Naive thymus-derived CD4-positive, alpha-beta T cell (primary cell): Measurements from ENCODE around the gene ATF7. TPM values are rescaled to one million over a fixed set of nuclear protein-coding genes. Genes with fewer than 3 reads are reported as not detected.
A peak's percentile ranks its signal among the peaks of the same experiment; 100 is the strongest.

Experiments used
- ATAC-seq: fragments of 150-1000 bp; cut with Tn5 transposase; 2 replicates; pipeline ENCODE4 v1.10.0; 2021; ENCODE audit warnings: mild to moderate bottlenecking, moderate library complexity
- CTCF ChIA-PET: fragments of 350-600 bp; sonication (Branson Sonifier 250); formaldehyde crosslinking; loops from one replicate; lab custom pipeline; 2021; ENCODE audit warnings: antibody characterized with exemption; lab: Charles Lee
- POLR2A ChIA-PET: fragments of 350-600 bp; sonication (Branson Sonifier 250); formaldehyde crosslinking; loops from one replicate; lab custom pipeline; 2021; ENCODE audit warnings: antibody characterized with exemption, inconsistent platforms; lab: Charles Lee
- DNase-seq, 9 donors: peaks; one replicate each; pipeline versions ENCODE4 v3.0.0 to v3.0.0-alpha.2; 2020 to 2022; ENCODE audit warnings: mixed read lengths in 1 of 9
- H3K27ac ChIP-seq: one replicate; pipeline ENCODE4 v1.7.0; 2013; ENCODE audit warnings: mild to moderate bottlenecking, low read depth, low read length, moderate library complexity
- H3K27me3 ChIP-seq, 2 donors: one replicate each; pipeline ENCODE4 v1.7.0; 2013; ENCODE audit warnings: low read length in 2 of 2, mild to moderate bottlenecking in 2 of 2, moderate library complexity in 2 of 2; ENCODE audit not compliant: control insufficient read depth in 2 of 2, insufficient read depth in 2 of 2
- H3K36me3 ChIP-seq, 3 experiments: 1 replicate in 2 of 3; 2 replicates in 1 of 3; pipeline ENCODE4 v1.7.0; 2013; ENCODE audit warnings: low read length in 3 of 3, mild to moderate bottlenecking in 3 of 3, moderate library complexity in 1 of 3; ENCODE audit not compliant: insufficient read depth in 3 of 3, control insufficient read depth in 2 of 3
- H3K4me1 ChIP-seq, 2 donors: one replicate each; pipeline ENCODE4 v1.7.0; 2013; ENCODE audit warnings: low read length in 2 of 2, mild to moderate bottlenecking in 2 of 2, moderate library complexity in 1 of 2; ENCODE audit not compliant: control insufficient read depth in 2 of 2, insufficient read depth in 2 of 2
- H3K4me3 ChIP-seq: 2 replicates; pipeline ENCODE4 v1.7.0; 2013; ENCODE audit warnings: mild to moderate bottlenecking, low read length
- H3K9me3 ChIP-seq, 3 experiments: 1 replicate in 2 of 3; 2 replicates in 1 of 3; pipeline ENCODE4 v1.7.0; 2013; ENCODE audit warnings: low read length in 3 of 3; ENCODE audit not compliant: control insufficient read depth in 2 of 3
- H3K27ac Mint-ChIP-seq, 9 donors: one replicate each; pipeline ENCODE4 v1.8.0; 2020 to 2022; ENCODE audit warnings: mixed read lengths in 9 of 9, mild to moderate bottlenecking in 8 of 9, moderate library complexity in 5 of 9, inconsistent platforms in 2 of 9
- H3K27me3 Mint-ChIP-seq, 5 donors: one replicate each; pipeline ENCODE4 v1.8.0; 2021 to 2022; ENCODE audit warnings: mixed read lengths in 5 of 5, mild to moderate bottlenecking in 1 of 5
- H3K36me3 Mint-ChIP-seq, 5 donors: one replicate each; pipeline ENCODE4 v1.8.0; 2020 to 2022; ENCODE audit warnings: mixed read lengths in 5 of 5, mild to moderate bottlenecking in 3 of 5, inconsistent platforms in 1 of 5
- H3K4me1 Mint-ChIP-seq, 7 donors: one replicate each; pipeline ENCODE4 v1.8.0; 2020 to 2022; ENCODE audit warnings: mixed read lengths in 7 of 7, mild to moderate bottlenecking in 3 of 7, inconsistent platforms in 1 of 7
- H3K4me3 Mint-ChIP-seq, 10 donors: one replicate each; pipeline ENCODE4 v1.8.0; 2020 to 2022; ENCODE audit warnings: mild to moderate bottlenecking in 10 of 10, mixed read lengths in 10 of 10, moderate library complexity in 6 of 10, inconsistent platforms in 2 of 10
- H3K9me3 Mint-ChIP-seq, 11 donors: one replicate each; pipeline ENCODE4 v1.8.0; 2020 to 2022; ENCODE audit warnings: mixed read lengths in 11 of 11, mild to moderate bottlenecking in 4 of 11, inconsistent platforms in 1 of 11, moderate library complexity in 1 of 11
- intact Hi-C, 2 donors: fragments of 100-400 bp; cut with micrococcal nuclease; formaldehyde crosslinking; loops; one replicate each; pipeline ENCODE4 v1.15.1; 2023
- polyA plus RNA-seq, 2 donors: library from polyadenylated mRNA; unstranded; fragments of 300-500 nt; fragmentation: Illumina TruSeq; gene quantifications; one replicate each; pipeline ENCODE4 v1.2.3, GENCODE V29; 2021
- total RNA-seq, 6 experiments: library from RNA in 5 of 6; stranded (reverse) in 5 of 6; gene quantifications; 1 replicate in 5 of 6; 2 replicates in 1 of 6; pipeline ENCODE4 v1.2.3 and lab custom pipeline; 2021 to 2026

ATF7 gene
- total and polyA plus RNA-seq, 7 experiments from 2014 or later, result 14.5 to 39.5 (median 29.7) TPM

DNA sequence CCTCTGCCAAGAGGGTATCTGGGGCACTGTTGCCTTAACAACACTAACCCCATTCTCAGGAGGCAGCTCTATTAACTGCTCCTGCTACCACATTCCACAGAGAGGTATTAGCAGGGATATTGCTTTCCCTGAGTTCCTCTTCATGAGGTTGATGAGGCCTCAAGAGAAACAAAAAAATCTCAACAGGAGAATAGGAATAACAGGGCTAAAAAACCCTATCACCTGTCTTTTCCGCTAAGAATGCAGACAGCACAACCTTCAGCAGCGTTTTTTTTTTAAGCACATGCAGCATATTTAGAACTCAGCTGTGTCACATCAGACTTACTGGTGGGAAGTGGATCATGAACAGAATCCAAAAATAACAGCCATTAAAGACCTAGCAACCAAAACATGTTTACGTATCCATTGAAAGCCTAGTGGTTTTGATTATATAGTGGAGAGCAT lies 29.2 kb downstream of the ATF7 start:
- Mint-ChIP-seq H3K36me3 (peaks cover 3 to 38% (median 17%) of the 10 kb centered on the region in 5 donors), H3K9me3 (no peaks in the 10 kb centered on the region), H3K4me1 (peaks cover 0 to 29% (median 16%) of the 10 kb centered on the region in 7 donors), H3K4me3 (no peak overlapping the region), H3K27ac (no peak overlapping the region), H3K27me3 (no peaks in the 10 kb centered on the region)
- H3K9me3 ChIP-seq, result no peaks in the 10 kb centered on the region
- intact Hi-C loops, result no loop called here
- peaks cover 0 to 5% (median 4%) of the 10 kb centered on the region in 3 experiments for H3K36me3 ChIP-seq
- H3K4me1 ChIP-seq, result no peaks in the 10 kb centered on the region
- no peak overlapping the region for H3K4me3 ChIP-seq
- H3K27me3 ChIP-seq, result no peaks in the 10 kb centered on the region
- ChIA-PET CTCF (interaction anchor here (0.6 kb wide), 1 partner anchor 280 kb away, joined by 3 read pairs; no protein-coding TSS in a partner anchor), POLR2A (interaction anchor here (1.1 kb wide), 1 partner anchor 79 kb away, joined by 3 read pairs; the partner anchor contains the start of gene ATP5MC2)
- no peak for DNase-seq
- no peak overlapping the region for H3K27ac ChIP-seq
- no peak for ATAC-seq

DNA sequence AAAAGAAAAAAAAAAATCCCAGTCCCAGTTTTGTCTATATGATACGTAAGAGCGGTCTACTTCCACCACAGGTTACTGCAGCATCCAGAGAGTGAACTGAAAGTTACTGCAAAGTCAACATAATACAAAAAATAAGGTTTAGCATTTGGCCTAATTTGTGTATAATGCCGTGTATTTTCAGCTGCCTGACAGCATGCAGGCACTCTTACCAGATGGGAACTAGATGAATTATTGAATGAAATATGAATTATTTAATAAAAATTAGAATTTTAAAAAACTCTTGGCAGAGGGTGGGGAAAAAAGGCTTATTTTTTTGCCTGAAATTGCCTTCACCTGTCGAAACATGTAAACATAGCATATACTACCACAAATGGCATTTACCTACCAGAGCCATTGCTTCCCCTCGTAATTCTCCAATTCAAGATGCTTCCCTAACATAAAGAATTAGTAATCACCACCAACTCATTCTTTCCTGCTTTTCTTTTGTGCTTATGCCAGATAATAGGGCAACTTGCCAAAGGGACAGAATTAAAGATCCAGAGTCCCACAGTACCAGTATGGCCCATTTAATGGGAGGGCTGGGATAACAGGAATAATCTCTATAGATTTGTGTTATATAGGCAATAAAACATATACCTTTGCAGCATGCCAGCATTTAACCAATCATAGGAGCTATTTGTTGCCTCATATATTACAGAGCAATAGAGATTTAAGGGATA lies 31.1 kb downstream of the ATF7 start:
- peaks cover 4 to 42% (median 31%) of the 10 kb centered on the region in 7 donors for H3K4me1 Mint-ChIP-seq
- peaks cover 0 to 5% of the 10 kb centered on the region in 2 donors for H3K4me1 ChIP-seq
- no peak overlapping the region for H3K4me3 Mint-ChIP-seq
- ChIA-PET CTCF (no interaction called here), POLR2A (interaction anchor here (0.7 kb wide), 1 partner anchor 99 kb away, joined by 5 read pairs; no protein-coding TSS in a partner anchor)
- no peaks in the 10 kb centered on the region for H3K9me3 ChIP-seq
- peaks cover 0 to 30% (median 13%) of the 10 kb centered on the region in 5 donors for H3K36me3 Mint-ChIP-seq
- intact Hi-C loops, result no loop called here
- no peaks in the 10 kb centered on the region for H3K27me3 ChIP-seq
- no peaks in the 10 kb centered on the region for H3K27me3 Mint-ChIP-seq
- ATAC-seq (no peak), DNase-seq (no peak)
- H3K9me3 Mint-ChIP-seq, result no peaks in the 10 kb centered on the region
- peaks cover 0 to 4% (median 0%) of the 10 kb centered on the region in 3 experiments for H3K36me3 ChIP-seq
- H3K27ac Mint-ChIP-seq, result no peak overlapping the region
- no peak overlapping the region for H3K4me3 ChIP-seq
- H3K27ac ChIP-seq, result no peak overlapping the region

DNA sequence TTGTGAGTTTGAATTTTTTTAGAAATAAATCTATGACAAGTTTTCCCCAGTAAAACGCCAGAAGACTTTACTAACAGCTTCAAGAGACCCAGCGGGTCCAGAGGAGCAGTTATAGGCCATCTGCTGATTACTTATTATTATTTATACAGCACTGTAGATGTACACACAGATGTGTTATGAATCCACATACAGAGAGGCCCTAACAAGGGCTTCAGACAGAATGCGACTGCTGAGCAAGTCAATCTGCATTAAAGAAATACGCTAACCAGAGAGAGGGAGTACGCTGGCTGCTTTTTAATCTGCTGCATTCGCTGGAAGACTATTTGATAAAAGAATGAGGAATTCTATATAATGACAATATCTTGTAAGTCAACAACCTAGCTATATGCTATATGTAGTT lies 32.5 kb downstream of the ATF7 start:
- DNase-seq (no peak), ATAC-seq (no peak)
- H3K36me3 ChIP-seq, result no peaks in the 10 kb centered on the region
- Mint-ChIP-seq H3K27ac (no peak overlapping the region), H3K4me3 (peak overlapping the region in 1 of 10 donors; percentile 27), H3K9me3 (peaks cover 0 to 1% (median 0%) of the 10 kb centered on the region in 11 donors), H3K36me3 (peaks cover 0 to 26% (median 10%) of the 10 kb centered on the region in 5 donors), H3K4me1 (peaks cover 11 to 50% (median 39%) of the 10 kb centered on the region in 7 donors), H3K27me3 (no peaks in the 10 kb centered on the region)
- H3K9me3 ChIP-seq, result no peaks in the 10 kb centered on the region
- POLR2A ChIA-PET, result interaction anchor here (0.6 kb wide), 1 partner anchor 8 kb away, joined by 3 read pairs; no protein-coding TSS in a partner anchor
- H3K27ac ChIP-seq, result no peak overlapping the region
- no peak overlapping the region for H3K4me3 ChIP-seq
- CTCF ChIA-PET, result interaction anchor here (0.6 kb wide), 1 partner anchor 26 kb away, joined by 3 read pairs; no protein-coding TSS in a partner anchor
- H3K27me3 ChIP-seq, result no peaks in the 10 kb centered on the region
- intact Hi-C loops, result no loop called here
- peaks cover 0 to 5% of the 10 kb centered on the region in 2 donors for H3K4me1 ChIP-seq

DNA sequence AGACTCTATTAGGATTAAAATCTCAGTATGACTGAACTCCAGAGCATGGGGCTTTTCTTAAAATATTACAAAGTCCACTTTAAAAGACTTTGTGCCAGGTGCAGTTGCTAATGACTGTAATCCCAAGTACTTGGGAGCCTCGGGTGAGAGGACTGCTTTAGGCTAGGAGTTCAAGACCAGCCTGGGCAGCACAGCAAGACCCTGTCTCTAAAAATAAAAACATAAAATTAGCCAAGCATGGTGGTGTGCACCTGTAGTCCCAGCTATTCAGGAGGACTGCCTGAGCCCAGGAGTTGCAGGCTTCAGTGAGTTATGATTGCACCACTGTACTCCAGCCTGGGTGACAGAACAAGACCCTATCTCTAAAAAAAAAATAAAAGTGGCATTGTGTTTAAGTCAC lies 33.2 kb downstream of the ATF7 start:
- POLR2A ChIA-PET, result no interaction called here
- Mint-ChIP-seq H3K9me3 (peaks cover 0 to 1% (median 0%) of the 10 kb centered on the region in 11 donors), H3K4me3 (no peak overlapping the region), H3K4me1 (peaks cover 13 to 57% (median 45%) of the 10 kb centered on the region in 7 donors), H3K27ac (no peak overlapping the region), H3K27me3 (no peaks in the 10 kb centered on the region), H3K36me3 (peaks cover 0 to 24% (median 5%) of the 10 kb centered on the region in 5 donors)
- peaks cover 0 to 5% of the 10 kb centered on the region in 2 donors for H3K4me1 ChIP-seq
- no peak overlapping the region for H3K4me3 ChIP-seq
- intact Hi-C loops, result no loop called here
- CTCF ChIA-PET, result interaction anchor here (0.6 kb wide), 1 partner anchor 25 kb away, joined by 3 read pairs; no protein-coding TSS in a partner anchor
- ATAC-seq (no peak), DNase-seq (no peak)
- no peak overlapping the region for H3K27ac ChIP-seq
- H3K27me3 ChIP-seq, result no peaks in the 10 kb centered on the region
- no peaks in the 10 kb centered on the region for H3K36me3 ChIP-seq
- no peaks in the 10 kb centered on the region for H3K9me3 ChIP-seq

DNA sequence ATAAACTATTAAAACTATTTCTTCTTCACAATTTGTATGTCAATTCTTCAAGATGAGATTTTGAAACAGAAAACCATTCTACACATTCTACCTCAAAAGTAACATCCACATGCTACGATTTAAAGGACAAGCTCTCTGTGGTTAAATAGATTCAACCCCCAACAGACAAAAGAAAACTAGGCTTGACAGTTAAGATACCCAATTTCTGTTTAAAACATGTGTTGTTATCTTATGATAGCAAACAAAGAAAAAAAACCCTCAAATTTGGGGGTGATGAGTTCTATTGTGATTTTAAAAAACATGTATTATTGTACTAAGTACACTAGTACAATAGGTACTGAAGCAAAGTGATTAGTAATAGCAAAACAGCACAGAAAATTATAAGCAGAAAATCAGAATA lies 33.8 kb downstream of the ATF7 start:
- POLR2A ChIA-PET, result no interaction called here
- H3K27ac ChIP-seq, result no peak overlapping the region
- Mint-ChIP-seq H3K4me3 (peak overlapping the region in 1 of 10 donors; percentile 12), H3K4me1 (peaks cover 14 to 58% (median 45%) of the 10 kb centered on the region in 7 donors), H3K27me3 (no peaks in the 10 kb centered on the region), H3K9me3 (peaks cover 0 to 1% (median 0%) of the 10 kb centered on the region in 11 donors), H3K27ac (peak overlapping the region in 3 of 9 donors; percentile 5 to 49 (median 41)), H3K36me3 (peaks cover 0 to 21% (median 2%) of the 10 kb centered on the region in 5 donors)
- DNase-seq (no peak), ATAC-seq (no peak)
- no peaks in the 10 kb centered on the region for H3K36me3 ChIP-seq
- CTCF ChIA-PET, result no interaction called here
- H3K9me3 ChIP-seq, result no peaks in the 10 kb centered on the region
- no peaks in the 10 kb centered on the region for H3K27me3 ChIP-seq
- H3K4me1 ChIP-seq, result peaks cover 0 to 5% of the 10 kb centered on the region in 2 donors
- H3K4me3 ChIP-seq, result no peak overlapping the region
- intact Hi-C loops, result no loop called here

DNA sequence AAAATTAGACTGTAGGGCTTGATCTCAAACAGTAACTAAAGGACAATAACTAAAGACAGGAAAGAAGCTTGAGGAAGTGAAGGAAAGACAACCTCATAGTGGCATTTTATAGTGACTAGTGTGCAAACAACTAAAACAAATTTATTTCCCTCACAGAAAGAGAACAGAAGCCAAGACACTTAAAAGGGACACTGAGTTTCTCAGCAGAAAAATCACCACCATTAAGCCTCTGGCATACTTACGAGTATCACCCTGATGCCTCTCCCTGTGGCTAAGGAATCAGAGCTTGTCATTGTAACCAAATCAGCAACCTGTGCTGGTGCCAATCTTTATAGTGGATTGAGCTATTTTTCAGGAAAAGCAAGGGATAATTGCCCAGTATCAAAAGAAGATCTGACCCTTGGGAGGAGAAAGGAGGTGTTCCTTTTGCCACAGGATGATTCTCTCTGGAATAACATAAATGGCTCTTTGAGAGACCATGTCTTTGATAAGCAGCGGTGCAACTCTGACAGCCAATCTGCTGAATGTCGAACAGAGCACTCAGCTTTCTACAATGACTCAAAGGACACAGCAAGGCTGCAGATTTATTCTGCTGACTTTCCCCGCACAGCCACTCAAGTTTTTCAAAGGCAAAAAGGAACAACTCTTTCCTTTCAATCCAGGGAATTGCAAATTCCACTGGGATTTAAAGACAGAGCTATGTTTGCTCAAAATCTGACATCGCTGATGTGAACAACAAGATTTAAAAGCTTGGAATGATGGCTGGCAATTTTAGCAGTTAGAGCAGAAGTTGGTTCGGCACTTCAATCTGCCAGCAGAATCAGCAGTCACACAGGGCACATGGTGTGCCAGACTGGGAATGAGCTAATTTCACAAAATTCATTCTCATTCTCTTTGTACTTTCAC lies 34.6 kb downstream of the ATF7 start:
- H3K4me1 Mint-ChIP-seq, result peaks cover 16 to 62% (median 49%) of the 10 kb centered on the region in 7 donors
- peak overlapping the region in 1 of 9 donors; percentile 31 for H3K27ac Mint-ChIP-seq
- peaks cover 0 to 1% (median 0%) of the 10 kb centered on the region in 11 donors for H3K9me3 Mint-ChIP-seq
- Histone ChIP-seq H3K4me3 (no peak overlapping the region), H3K36me3 (no peaks in the 10 kb centered on the region), H3K9me3 (no peaks in the 10 kb centered on the region), H3K4me1 (peaks cover 0 to 5% of the 10 kb centered on the region in 2 donors), H3K27me3 (no peaks in the 10 kb centered on the region), H3K27ac (no peak overlapping the region)
- ChIA-PET CTCF (interaction anchor here (1.0 kb wide), 1 partner anchor 48 kb away, joined by 4 read pairs; no protein-coding TSS in a partner anchor), POLR2A (interaction anchor here (0.7 kb wide), 1 partner anchor 15 kb away, joined by 4 read pairs; no protein-coding TSS in a partner anchor)
- no peaks in the 10 kb centered on the region for H3K27me3 Mint-ChIP-seq
- intact Hi-C loops, result no loop called here
- H3K4me3 Mint-ChIP-seq, result no peak overlapping the region
- peaks cover 0 to 25% (median 0%) of the 10 kb centered on the region in 5 donors for H3K36me3 Mint-ChIP-seq
- no peak for ATAC-seq
- no peak for DNase-seq
